Endothelial cell of umbilical vein (primary cell): ENCODE results near the gene TXNDC8. TPM values are rescaled to one million over a fixed set of nuclear protein-coding genes. Genes with fewer than 3 reads are reported as not detected.

Source experiments
- BruUV-seq: library from RNA; stranded (reverse); fragments of 400-500 nt; replicated peaks from 2 replicates; lab custom pipeline; 2021; lab: Mats Ljungman, UMichigan
- CTCF ChIA-PET: fragments of 300-600, 350-600 bp; sonication (Branson Sonifier 250); formaldehyde crosslinking; loops from one replicate; lab custom pipeline; 2021; ENCODE audit warnings: antibody characterized with exemption, inconsistent platforms; lab: Charles Lee
- POLR2A ChIA-PET: fragments of 300-600, 350-600 bp; sonication (Branson Sonifier 250); formaldehyde crosslinking; loops from one replicate; lab custom pipeline; 2021; ENCODE audit warnings: antibody characterized with exemption, inconsistent platforms; lab: Charles Lee
- DNase-seq: peaks from one replicate; pipeline ENCODE4 v3.0.0-alpha.2; 2011; ENCODE audit warnings: low read depth, low spot score
- FAIRE-seq: peaks from 2 replicates; lab custom pipeline; 2011; peaks lifted over from hg19 to GRCh38; lab: Jason Lieb, UNC
- H2AFZ ChIP-seq: 2 replicates; pipeline ENCODE4 v1.6.0; 2012; ENCODE audit warnings: low read depth, low read length, control low read depth, inconsistent platforms
- H3K27ac ChIP-seq: 2 replicates; pipeline ENCODE4 v1.5.1; 2011; ENCODE audit warnings: low read depth, mild to moderate bottlenecking, control low read depth, low read length, moderate library complexity; ENCODE audit not compliant: insufficient read depth
- H3K27me3 ChIP-seq, 2 experiments: 2 replicates each; pipeline versions ENCODE4 v1.6.0 to v1.6.1; 2011; ENCODE audit warnings: low read length in 2 of 2, mixed read lengths in 1 of 2; ENCODE audit not compliant: control insufficient read depth in 2 of 2, insufficient read depth in 2 of 2
- H3K36me3 ChIP-seq, 2 experiments: 2 replicates in 1 of 2; 3 replicates in 1 of 2; pipeline ENCODE4 v1.5.1; 2011; ENCODE audit warnings: low read length in 2 of 2, mild to moderate bottlenecking in 1 of 2, moderate library complexity in 1 of 2; ENCODE audit not compliant: control insufficient read depth in 2 of 2, insufficient read depth in 2 of 2; ENCODE audit errors: extremely low read depth in 1 of 2
- H3K4me1 ChIP-seq: 3 replicates; pipeline ENCODE4 v1.5.1; 2011; ENCODE audit warnings: mild to moderate bottlenecking, low read length; ENCODE audit not compliant: control insufficient read depth, insufficient read depth; ENCODE audit errors: extremely low read depth
- H3K4me2 ChIP-seq: 2 replicates; pipeline ENCODE4 v1.6.1; 2011; ENCODE audit warnings: low read length, control low read depth, mixed read lengths; ENCODE audit not compliant: insufficient read depth
- H3K4me3 ChIP-seq, 3 experiments: fragments of 200-600 bp in 1 of 3; sonication (generic), shearing (Covaris generic) in 1 of 3; replicated peaks in 1 of 3; 2 replicates each; pipeline ENCODE4 v1.5.1; 2011 to 2016; ENCODE audit warnings: control low read depth in 3 of 3, low read length in 3 of 3, mild to moderate bottlenecking in 2 of 3, inconsistent platforms in 1 of 3, low read depth in 1 of 3, moderate library complexity in 1 of 3; ENCODE audit not compliant: insufficient read depth in 1 of 3
- H3K79me2 ChIP-seq: 2 replicates; pipeline ENCODE4 v1.6.0; 2012; ENCODE audit warnings: low read length, inconsistent platforms; ENCODE audit not compliant: control insufficient read depth, insufficient read depth
- H3K9ac ChIP-seq: replicated peaks from 2 replicates; pipeline ENCODE3; 2011; ENCODE audit warnings: low read length, control low read depth; ENCODE audit not compliant: insufficient read depth; ENCODE audit errors: extremely low read depth
- H3K9me1 ChIP-seq: replicated peaks from 3 replicates; pipeline ENCODE4 v1.6.0; 2011; ENCODE audit warnings: mild to moderate bottlenecking, low read length; ENCODE audit not compliant: control insufficient read depth, insufficient read depth; ENCODE audit errors: extremely low read depth
- H3K9me3 ChIP-seq: replicated peaks from 2 replicates; pipeline ENCODE4 v1.5.1; 2012; ENCODE audit warnings: low read length, inconsistent platforms; ENCODE audit not compliant: control insufficient read depth, insufficient read depth
- H4K20me1 ChIP-seq: replicated peaks from 2 replicates; pipeline ENCODE3; 2011; ENCODE audit warnings: mild to moderate bottlenecking, low read length; ENCODE audit not compliant: control insufficient read depth, insufficient read depth; ENCODE audit errors: extremely low read depth
- CTCF ChIP-seq, 2 donors: IDR thresholded peaks; 1 replicate in 1 of 2; 2 replicates in 1 of 2; pipeline ENCODE4 v1.5.1; 2011; ENCODE audit warnings: low read length in 2 of 2, mild to moderate bottlenecking in 2 of 2, moderate library complexity in 2 of 2, control low read depth in 1 of 2, inconsistent platforms in 1 of 2, low read depth in 1 of 2; ENCODE audit not compliant: insufficient read depth in 1 of 2; ENCODE audit errors: extremely low read depth in 1 of 2
- EZH2 ChIP-seq: IDR thresholded peaks from 2 replicates; pipeline ENCODE4 v1.6.1; 2012; ENCODE audit warnings: borderline replicate concordance, low read depth, mild to moderate bottlenecking, moderate library complexity, low read length, inconsistent platforms; ENCODE audit not compliant: severe bottlenecking
- FOS ChIP-seq: IDR thresholded peaks from 2 replicates; pipeline ENCODE4 v1.6.1; 2011; ENCODE audit warnings: mild to moderate bottlenecking, low read length, moderate library complexity, borderline replicate concordance; ENCODE audit not compliant: insufficient read depth
- GATA2 ChIP-seq: IDR thresholded peaks from 2 replicates; pipeline ENCODE4 v1.7.0; 2011; ENCODE audit warnings: low read depth, mild to moderate bottlenecking, moderate library complexity, mixed read lengths, low read length; ENCODE audit not compliant: insufficient read length, insufficient read depth
- JUN ChIP-seq: IDR thresholded peaks from 2 replicates; pipeline ENCODE4 v1.6.1; 2011; ENCODE audit warnings: borderline replicate concordance, low read depth; ENCODE audit not compliant: insufficient read length, insufficient read depth
- MAX ChIP-seq: IDR thresholded peaks from 2 replicates; pipeline ENCODE4 v1.6.1; 2011; ENCODE audit not compliant: insufficient read depth, insufficient read length
- MYC ChIP-seq: IDR thresholded peaks from one replicate; pipeline ENCODE4 v1.6.1; 2011; ENCODE audit warnings: mild to moderate bottlenecking, low read depth, low read length
- POLR2A ChIP-seq: IDR thresholded peaks from 2 replicates; pipeline ENCODE4 v1.6.1; 2012; ENCODE audit warnings: low read depth, mild to moderate bottlenecking, control low read depth, low read length
- POLR2AphosphoS5 ChIP-seq: IDR thresholded peaks from 2 replicates; pipeline ENCODE4 v1.6.1; 2012; ENCODE audit warnings: low read depth, mild to moderate bottlenecking, control low read depth, low read length, moderate library complexity; ENCODE audit not compliant: insufficient read depth
- dilution Hi-C: fragments of 300-500 bp; cut with MboI; formaldehyde crosslinking; loops from one replicate; pipeline ENCODE4 v1.15.0; 2019; ENCODE audit warnings: low sequenced_read_pairs; ENCODE audit not compliant: extremely low pct_ligation_motif_present
- intact Hi-C: fragments of 100-400 bp; cut with micrococcal nuclease; formaldehyde crosslinking; loops from one replicate; pipeline ENCODE4 v1.10.0; 2022
- polyA plus RNA-seq, 4 experiments: library from polyadenylated mRNA; depleted of rRNA in 3 of 4; stranded (reverse) in 3 of 4; unstranded in 1 of 4; fragments of >200 nt; gene quantifications; 2 replicates each; pipeline versions ENCODE4 v1.2.1 to v1.2.3, GENCODE V29; 2011 to 2012; ENCODE audit warnings: missing spikeins in 1 of 4
- small RNA-seq: library from RNA; depleted of rRNA; stranded (forward); fragments of <200 nt; gene quantifications from one replicate; pipeline ENCODE3, GENCODE V24; 2012; ENCODE audit warnings: low replicate concordance, low read depth; ENCODE audit not compliant: insufficient read depth, insufficient read length
- total RNA-seq: library from RNA; stranded (reverse); gene quantifications from 2 replicates; pipeline ENCODE4 v1.2.3, GENCODE V29; 2021

The TXNDC8 gene
- total and polyA plus RNA-seq, 2 donors (not counting 3 experiments of a cell fraction or from before 2014, with no cell fraction given), result not detected

- CTCF ChIA-PET, result no interaction called here
- Histone ChIP-seq H2AFZ (no peak overlapping the region), H3K27me3 (no peaks in the 10 kb centered on the region), H3K36me3 (peaks cover 2 to 8% of the 10 kb centered on the region in 2 experiments), H3K9ac (peak overlapping the region; percentile 74), H4K20me1 (no peaks in the 10 kb centered on the region), H3K4me2 (peak overlapping the region; percentile 67), H3K4me1 (peaks cover 23% of the 10 kb centered on the region), H3K9me3 (no peaks in the 10 kb centered on the region), H3K79me2 (peaks cover 66% of the 10 kb centered on the region), H3K9me1 (no peaks in the 10 kb centered on the region), H3K27ac (no peak overlapping the region), H3K4me3 (peak overlapping the region; percentile 34 to 93 (median 77))
- no peak for DNase-seq
- no peak for FAIRE-seq
- BruUV-seq, result TSS peak; percentile 23
- intact Hi-C loops, result loop anchor here (10.0 kb wide), 1 partner anchor 190 kb away; no protein-coding TSS in a partner anchor
- POLR2A ChIA-PET, result no interaction called here
- dilution Hi-C loops, result no loop called here
- TF ChIP-seq MAX (no peak), MYC (no peak), POLR2AphosphoS5 (no peak), EZH2 (no peak), GATA2 (no peak), FOS (no peak), POLR2A (no peak), CTCF (IDR thresholded peaks at IDR 0.05; ENCODE audit: extremely low read depth in 1 of 2, insufficient read depth in 1 of 2, low read depth in 1 of 2, low read length in 2 of 2) (no peak), JUN (no peak)
Measured at GRCh38 chr9:110254500-110254899, 83.2 kb downstream of the TXNDC8 start.

Small RNAs within 50 kb of the gene (small RNA-seq; reads per million reads assigned to genes)
- not detected for gene RNU6-1039P

Other genes starting within 250 kb of the TXNDC8 start
- gene C9orf152, start 129.7 kb downstream of the TXNDC8 start, total RNA-seq, result not detected in 2 replicates
- not detected in 2 replicates for gene C9orf152, start 129.7 kb downstream of the TXNDC8 start, polyA plus RNA-seq
- 280 and 286 TPM in 2 replicates for gene TXN, start 81.4 kb downstream of the TXNDC8 start, total RNA-seq
- gene TXN, start 81.4 kb downstream of the TXNDC8 start, polyA plus RNA-seq, result 286 and 373 TPM in 2 replicates
- gene SVEP1, start 241.9 kb upstream of the TXNDC8 start, total RNA-seq, result 0.12 and 0.29 TPM in 2 replicates
- 0.04 and 0.05 TPM in 2 replicates for gene SVEP1, start 241.9 kb upstream of the TXNDC8 start, polyA plus RNA-seq